ENCODE results near the gene ALS2CL. TPM values are rescaled to one million over a fixed set of nuclear protein-coding genes. Genes with fewer than 3 reads are reported as not detected.

Gene ALS2CL
- total RNA-seq, 1 experiment from 2014 or later: 16.4 TPM

DNA sequence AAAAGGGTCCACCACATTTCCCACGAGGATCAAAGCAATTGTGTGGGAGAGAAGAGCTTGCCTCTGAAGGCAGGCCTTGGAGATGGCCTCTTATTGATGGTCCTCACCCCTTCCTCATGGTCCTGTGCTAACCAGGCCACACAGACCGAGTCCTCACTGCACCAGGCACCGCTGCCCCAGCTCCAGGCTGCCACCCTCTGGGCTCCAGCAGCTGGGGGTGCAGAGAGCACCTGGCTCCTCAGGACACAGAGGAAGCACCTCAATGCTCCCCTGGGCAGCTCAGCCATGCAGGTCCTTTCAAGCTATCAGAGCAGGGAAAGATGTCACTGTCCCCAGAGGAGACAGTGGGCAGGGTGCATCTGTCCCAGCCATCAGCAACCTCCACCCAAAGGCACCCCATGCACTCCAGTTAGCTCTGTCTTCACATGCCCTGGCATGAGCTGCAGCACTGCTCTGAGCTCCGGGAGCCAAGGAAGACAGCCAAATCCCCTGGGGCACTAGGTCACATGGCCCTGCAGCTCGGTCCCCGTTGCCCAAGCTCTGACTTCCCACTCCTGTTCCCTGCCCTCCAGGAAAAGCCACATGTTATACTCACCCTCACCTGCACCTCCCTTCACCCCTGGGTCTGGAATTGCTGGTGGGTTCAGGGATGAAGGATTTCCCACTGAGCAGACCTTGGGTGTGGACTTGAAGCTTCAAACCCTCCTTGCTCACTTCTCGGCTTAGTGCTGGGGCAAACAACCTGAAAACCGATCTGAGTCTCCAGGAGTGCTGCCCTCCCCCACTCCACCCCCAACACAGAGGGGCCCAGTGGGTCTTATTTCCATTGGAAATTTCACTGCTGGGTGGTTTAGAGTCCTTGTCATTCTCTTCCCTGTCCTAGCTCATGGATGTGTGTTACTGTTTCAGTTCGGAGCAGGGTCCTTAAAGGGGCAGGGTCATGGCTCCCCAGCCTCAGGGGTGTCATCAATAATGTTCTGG, 32.6 kb downstream of the ALS2CL start:
- BruUV-seq (replicated peaks): no TSS peak
- Histone ChIP-seq H4K20me1 (ENCODE audit: insufficient read depth) (no peaks in the 10 kb centered on the region), H3K36me3 (ENCODE audit: control insufficient read depth in 1 of 2, insufficient read depth in 2 of 2, low read length in 2 of 2) (no peaks in the 10 kb centered on the region), H3K79me2 (ENCODE audit: insufficient read depth, low read length) (no peaks in the 10 kb centered on the region), H3K27ac (ENCODE audit: low read depth, low read length) (no peak overlapping the region), H3K4me2 (ENCODE audit: low read length) (0 out of 2 replicates have a peak overlapping the region, but pooled peaks have one; percentile 5), H3K9me2 (ENCODE audit: insufficient read depth) (no peaks in the 10 kb centered on the region), H3K9me3 (ENCODE audit: control insufficient read depth in 1 of 2, insufficient read depth in 1 of 2, low read depth in 1 of 2, low read length in 2 of 2) (no peaks in the 10 kb centered on the region), H3K9ac (ENCODE audit: low read length) (no peak overlapping the region), H3K4me3 (replicated peaks in 1 of 2; ENCODE audit: low read depth in 1 of 2, low read length in 2 of 2) (no peak overlapping the region), H3K27me3 (ENCODE audit: insufficient read depth, low read length) (no peaks in the 10 kb centered on the region), H3K4me1 (ENCODE audit: control insufficient read depth in 1 of 2, insufficient read depth in 2 of 2, low read length in 2 of 2) (peaks cover 5 to 21% of the 10 kb centered on the region in 2 experiments), H2AFZ (ENCODE audit: low read depth, low read length, poor library complexity, severe bottlenecking) (no peak overlapping the region)
- intact Hi-C loops (cut with micrococcal nuclease): no loop called here
- TF ChIP-seq EGR1 (IDR thresholded peaks at IDR 0.05; ENCODE audit: low read depth) (no peak), ZNF274 (IDR thresholded peaks at IDR 0.05; ENCODE audit: low read depth, low read length) (no peak), RAD21 (IDR thresholded peaks at IDR 0.05; ENCODE audit: low read depth) (peak; percentile 28; the same call in 1 of the 2 replicates), FOSL1 (IDR thresholded peaks at IDR 0.05; ENCODE audit: low read depth) (no peak), SRF (IDR thresholded peaks at IDR 0.05; ENCODE audit: low read depth) (no peak), ZFX (IDR thresholded peaks at IDR 0.05) (no peak)
- TF ChIP-seq, protein P1, sequence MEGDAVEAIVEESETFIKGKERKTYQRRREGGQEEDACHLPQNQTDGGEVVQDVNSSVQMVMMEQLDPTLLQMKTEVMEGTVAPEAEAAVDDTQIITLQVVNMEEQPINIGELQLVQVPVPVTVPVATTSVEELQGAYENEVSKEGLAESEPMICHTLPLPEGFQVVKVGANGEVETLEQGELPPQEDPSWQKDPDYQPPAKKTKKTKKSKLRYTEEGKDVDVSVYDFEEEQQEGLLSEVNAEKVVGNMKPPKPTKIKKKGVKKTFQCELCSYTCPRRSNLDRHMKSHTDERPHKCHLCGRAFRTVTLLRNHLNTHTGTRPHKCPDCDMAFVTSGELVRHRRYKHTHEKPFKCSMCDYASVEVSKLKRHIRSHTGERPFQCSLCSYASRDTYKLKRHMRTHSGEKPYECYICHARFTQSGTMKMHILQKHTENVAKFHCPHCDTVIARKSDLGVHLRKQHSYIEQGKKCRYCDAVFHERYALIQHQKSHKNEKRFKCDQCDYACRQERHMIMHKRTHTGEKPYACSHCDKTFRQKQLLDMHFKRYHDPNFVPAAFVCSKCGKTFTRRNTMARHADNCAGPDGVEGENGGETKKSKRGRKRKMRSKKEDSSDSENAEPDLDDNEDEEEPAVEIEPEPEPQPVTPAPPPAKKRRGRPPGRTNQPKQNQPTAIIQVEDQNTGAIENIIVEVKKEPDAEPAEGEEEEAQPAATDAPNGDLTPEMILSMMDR (IDR thresholded peaks at IDR 0.05 in 2 of 3, conservative IDR thresholded peaks at IDR 0.05 in 1 of 3; ENCODE audit: borderline replicate concordance in 1 of 3, insufficient read depth in 1 of 3, low read depth in 2 of 3, low read length in 2 of 3): peak in 1 of 3 experiments; percentile 19; a peak in 1 of 6 replicates
- POLR2A ChIA-PET: no interaction called here
- no peak for DNase-seq (ENCODE audit: low read depth, low spot score)
- peak; percentile 30; the same call in 1 of the 2 replicates for ATAC-seq
- RAD21 ChIA-PET (ENCODE audit: low non-redundant PET in 1 of 2, low total read pairs in 2 of 2, uncharacterized antibody in 2 of 2, unreplicated experiment in 2 of 2): interaction anchor here in 1 of 2 experiments (1.2 kb wide), 1 partner anchor 172 kb away, joined by 3 read pairs; no protein-coding TSS in a partner anchor
- CTCF ChIA-PET: interaction anchor here (1.0 to 3.5 kb wide), 6 partner anchors 31 to 211 kb away, joined by 3 to 13 read pairs (median 4); no protein-coding TSS in a partner anchor

All from HCT116 (cell line).